Naive thymus-derived CD8-positive, alpha-beta T cell (primary cell): Measurements from ENCODE around the gene DNAJB14. TPM values are rescaled to one million over a fixed set of nuclear protein-coding genes. Genes with fewer than 3 reads are reported as not detected.

ENCODE experiments used
- ATAC-seq, 2 donors: fragments of 150-1000 bp; cut with Tn5 transposase in 1 of 2; sonication (Bioruptor Pico), chemical (Tn5 transposase) in 1 of 2; 1 replicate in 1 of 2; 2 replicates in 1 of 2; pipeline ENCODE4 v1.10.0; 2021; ENCODE audit warnings: mild to moderate bottlenecking in 2 of 2, moderate library complexity in 2 of 2
- POLR2A ChIA-PET: fragments of 350-600 bp; sonication (Branson Sonifier 250); formaldehyde crosslinking; loops from one replicate; lab custom pipeline; 2021; ENCODE audit warnings: antibody characterized with exemption; lab: Charles Lee
- DNase-seq, 10 donors: peaks; one replicate each; pipeline versions ENCODE4 v3.0.0 to v3.0.0-alpha.2; 2020 to 2022
- H3K27ac Mint-ChIP-seq, 10 donors: one replicate each; pipeline ENCODE4 v1.8.0; 2020 to 2022; ENCODE audit warnings: mild to moderate bottlenecking in 10 of 10, mixed read lengths in 10 of 10, moderate library complexity in 4 of 10, inconsistent platforms in 1 of 10
- H3K27me3 Mint-ChIP-seq, 5 donors: one replicate each; pipeline ENCODE4 v1.8.0; 2021 to 2022; ENCODE audit warnings: mixed read lengths in 5 of 5
- H3K36me3 Mint-ChIP-seq, 3 donors: one replicate each; pipeline ENCODE4 v1.8.0; 2020 to 2022; ENCODE audit warnings: mixed read lengths in 3 of 3, mild to moderate bottlenecking in 2 of 3, inconsistent platforms in 1 of 3
- H3K4me1 Mint-ChIP-seq, 4 donors: one replicate each; pipeline ENCODE4 v1.8.0; 2021 to 2022; ENCODE audit warnings: mixed read lengths in 4 of 4
- H3K4me3 Mint-ChIP-seq, 10 donors: one replicate each; pipeline ENCODE4 v1.8.0; 2020 to 2022; ENCODE audit warnings: mild to moderate bottlenecking in 10 of 10, mixed read lengths in 10 of 10, moderate library complexity in 6 of 10, inconsistent platforms in 1 of 10
- H3K9me3 Mint-ChIP-seq, 9 donors: one replicate each; pipeline ENCODE4 v1.8.0; 2020 to 2022; ENCODE audit warnings: mixed read lengths in 9 of 9, mild to moderate bottlenecking in 3 of 9, inconsistent platforms in 1 of 9, moderate library complexity in 1 of 9
- polyA plus RNA-seq, 3 donors: library from polyadenylated mRNA; unstranded; fragments of 300-500 nt; fragmentation: Illumina TruSeq; gene quantifications; one replicate each; pipeline ENCODE4 v1.2.3, GENCODE V29; 2021
- total RNA-seq, 8 experiments: library from RNA in 2 of 8; stranded (reverse) in 2 of 8; gene quantifications; one replicate each; pipeline ENCODE4 v1.2.3 and lab custom pipeline; 2021 to 2026

DNAJB14 gene
- total and polyA plus RNA-seq, 5 experiments from 2014 or later = 40.3 to 82.5 (median 48.9) TPM

DNA sequence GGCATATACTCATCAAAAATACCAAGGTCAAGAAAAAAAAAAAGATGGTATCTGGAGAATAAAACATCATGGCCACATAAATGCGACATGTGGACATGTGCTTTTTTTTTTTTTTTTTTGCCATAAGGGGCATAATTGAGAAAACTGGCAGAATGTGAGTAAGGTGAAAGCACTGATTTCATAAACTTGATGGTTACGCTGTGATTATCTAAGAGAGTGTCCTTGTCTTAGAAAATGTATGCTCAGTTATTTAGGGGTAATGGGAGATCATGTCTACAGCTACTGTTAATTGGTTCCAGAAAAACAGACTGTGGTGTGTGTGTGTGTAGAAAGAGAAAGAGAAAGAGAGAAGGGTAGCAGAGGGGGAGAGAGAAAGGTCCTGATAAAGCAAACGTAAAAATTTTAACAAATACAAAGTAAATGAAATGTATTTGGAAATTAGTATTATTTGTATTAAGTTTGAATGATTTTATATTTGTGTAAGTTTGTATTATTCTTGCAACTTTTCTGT lies 8.1 kb downstream of the DNAJB14 start:
- Mint-ChIP-seq H3K4me3 (no peak overlapping the region), H3K9me3 (peaks cover 0 to 20% (median 8%) of the 10 kb centered on the region in 9 donors), H3K4me1 (peaks cover 8 to 50% (median 42%) of the 10 kb centered on the region in 4 donors), H3K27me3 (no peaks in the 10 kb centered on the region), H3K27ac (peak overlapping the region in 5 of 10 donors; percentile 5 to 50 (median 41)), H3K36me3 (peaks cover 18 to 49% (median 26%) of the 10 kb centered on the region in 3 donors)
- DNase-seq (no peak), ATAC-seq (no peak)
- POLR2A ChIA-PET = interaction anchor here (0.7 kb wide), 2 partner anchors 10 to 48 kb away, joined by 3 read pairs; no protein-coding TSS in a partner anchor

DNA sequence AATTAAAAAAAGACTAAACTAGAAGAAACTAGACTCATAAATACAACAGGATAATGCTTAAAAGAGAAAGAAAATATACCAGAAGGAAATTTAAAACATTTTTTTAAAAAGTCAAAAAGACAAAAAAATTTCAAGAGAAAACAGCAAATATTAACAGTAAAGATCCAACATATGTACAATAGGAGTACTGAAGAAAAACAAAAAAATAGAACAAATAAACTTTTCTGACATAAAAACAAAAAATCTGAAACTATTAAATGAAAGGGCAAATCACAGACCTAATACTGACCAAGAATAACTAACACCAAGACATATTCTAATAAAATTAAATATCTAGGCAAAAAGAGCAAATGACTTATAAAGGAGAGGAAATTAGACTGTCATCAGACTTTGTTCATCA lies 11.5 kb downstream of the DNAJB14 start:
- Mint-ChIP-seq H3K27me3 (no peaks in the 10 kb centered on the region), H3K4me1 (peaks cover 15 to 50% (median 47%) of the 10 kb centered on the region in 4 donors), H3K4me3 (no peak overlapping the region), H3K27ac (peak overlapping the region in 2 of 10 donors; percentile 3 to 47), H3K36me3 (peaks cover 18 to 52% (median 33%) of the 10 kb centered on the region in 3 donors), H3K9me3 (peaks cover 0 to 20% (median 8%) of the 10 kb centered on the region in 9 donors)
- ATAC-seq = no peak
- no peak for DNase-seq
- POLR2A ChIA-PET = interaction anchor here (1.0 kb wide), 1 partner anchor 12 kb away, joined by 3 read pairs; the partner anchor contains the start of gene DNAJB14

DNA sequence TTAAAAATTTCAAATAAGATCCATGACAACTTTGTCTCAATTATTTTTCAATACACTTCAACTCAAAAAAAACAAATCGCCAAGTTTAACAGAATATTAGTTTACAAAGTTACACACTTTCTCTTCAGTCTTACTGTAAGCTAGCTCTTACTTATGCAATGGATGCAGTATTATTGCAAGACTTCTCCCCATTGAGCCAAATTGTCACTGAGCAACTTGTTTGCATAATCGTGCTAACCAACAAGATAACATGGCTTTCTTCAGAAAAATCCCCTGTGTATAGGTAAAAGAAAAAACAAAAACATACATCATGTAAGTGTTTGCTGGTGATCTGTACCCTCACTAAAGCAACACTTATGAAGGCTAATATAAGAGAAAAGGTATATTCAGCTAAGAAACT lies 18.9 kb downstream of the DNAJB14 start:
- no peaks in the 10 kb centered on the region for H3K27me3 Mint-ChIP-seq
- H3K27ac Mint-ChIP-seq = peak overlapping the region in 2 of 10 donors; percentile 8 to 33
- peaks cover 0 to 64% (median 25%) of the 10 kb centered on the region in 3 donors for H3K36me3 Mint-ChIP-seq
- no peaks in the 10 kb centered on the region for H3K9me3 Mint-ChIP-seq
- H3K4me1 Mint-ChIP-seq = peaks cover 15 to 46% (median 37%) of the 10 kb centered on the region in 4 donors
- no peak overlapping the region for H3K4me3 Mint-ChIP-seq
- ATAC-seq (no peak), DNase-seq (no peak)
- POLR2A ChIA-PET = interaction anchor here (0.7 to 1.4 kb wide), 2 partner anchors 23 to 30 kb away, joined by 3 to 4 read pairs; partner anchors contain the start of gene H2AZ1

DNA sequence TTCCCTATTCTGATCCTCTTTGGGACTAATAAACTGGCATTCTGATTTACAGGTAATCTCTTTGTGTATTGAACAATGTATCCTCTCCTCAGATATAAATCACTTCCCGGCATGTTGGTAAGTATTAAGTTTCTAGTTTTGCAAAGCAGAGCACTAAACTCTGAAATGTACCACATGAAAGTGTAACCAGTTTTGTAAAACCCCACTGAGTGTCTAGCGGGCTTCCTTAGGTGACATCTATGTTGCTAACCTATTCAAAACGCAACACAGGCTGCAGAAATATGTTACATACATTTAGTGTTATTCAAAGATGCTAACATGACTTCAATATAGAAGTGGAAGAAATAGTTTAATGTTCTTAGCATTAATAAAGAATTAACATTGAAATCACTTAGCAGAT lies 25.2 kb downstream of the DNAJB14 start:
- POLR2A ChIA-PET = interaction anchor here (1.5 kb wide), 1 partner anchor 25 kb away, joined by 5 read pairs; the partner anchor contains the start of gene DNAJB14

DNA sequence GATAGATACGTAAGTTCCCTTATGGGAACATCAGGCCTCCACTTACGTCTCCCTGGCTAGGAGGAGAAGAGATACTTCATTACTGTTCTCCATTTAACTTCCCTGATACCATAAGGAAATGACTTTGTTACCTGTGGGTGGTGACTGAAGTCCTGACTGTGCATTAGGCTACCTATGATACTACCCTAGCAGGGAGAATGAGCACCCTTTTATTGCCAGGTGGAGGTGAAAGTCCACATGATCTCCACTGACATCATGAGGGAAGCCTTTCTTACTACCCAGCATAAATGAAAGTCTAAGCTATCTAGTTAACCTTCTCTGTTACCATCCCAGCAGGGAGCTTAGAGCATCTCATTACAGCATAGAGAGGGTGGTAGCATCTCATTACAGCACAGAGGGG lies 27.8 kb downstream of the DNAJB14 start:
- ATAC-seq (no peak), DNase-seq (no peak)
- POLR2A ChIA-PET = interaction anchor here (1.6 kb wide), 1 partner anchor 28 kb away, joined by 5 read pairs; the partner anchor contains the start of gene DNAJB14
- Mint-ChIP-seq H3K36me3 (peaks cover 9 to 69% (median 41%) of the 10 kb centered on the region in 3 donors), H3K27me3 (no peaks in the 10 kb centered on the region), H3K27ac (peak overlapping the region in 2 of 10 donors; percentile 25 to 77), H3K4me1 (peaks cover 13 to 28% (median 14%) of the 10 kb centered on the region in 4 donors), H3K4me3 (no peak overlapping the region), H3K9me3 (peaks cover 0 to 13% (median 11%) of the 10 kb centered on the region in 9 donors)

More for the DNA sequence above, 25.2 kb downstream of the DNAJB14 start:
- ATAC-seq = peak; percentile 92 to 99
- peak overlapping the region in 7 of 10 donors; percentile 24 to 86 (median 63) for H3K27ac Mint-ChIP-seq
- H3K27me3 Mint-ChIP-seq = no peaks in the 10 kb centered on the region
- H3K36me3 Mint-ChIP-seq = peaks cover 9 to 61% (median 30%) of the 10 kb centered on the region in 3 donors
- H3K4me1 Mint-ChIP-seq = peaks cover 10 to 20% (median 14%) of the 10 kb centered on the region in 4 donors
- peak in 4 of 10 donors; percentile 17 to 57 (median 34) for DNase-seq
- peak overlapping the region in 7 of 10 donors; percentile 2 to 43 (median 23) for H3K4me3 Mint-ChIP-seq
- H3K9me3 Mint-ChIP-seq = peaks cover 0 to 13% (median 11%) of the 10 kb centered on the region in 9 donors

DNA sequence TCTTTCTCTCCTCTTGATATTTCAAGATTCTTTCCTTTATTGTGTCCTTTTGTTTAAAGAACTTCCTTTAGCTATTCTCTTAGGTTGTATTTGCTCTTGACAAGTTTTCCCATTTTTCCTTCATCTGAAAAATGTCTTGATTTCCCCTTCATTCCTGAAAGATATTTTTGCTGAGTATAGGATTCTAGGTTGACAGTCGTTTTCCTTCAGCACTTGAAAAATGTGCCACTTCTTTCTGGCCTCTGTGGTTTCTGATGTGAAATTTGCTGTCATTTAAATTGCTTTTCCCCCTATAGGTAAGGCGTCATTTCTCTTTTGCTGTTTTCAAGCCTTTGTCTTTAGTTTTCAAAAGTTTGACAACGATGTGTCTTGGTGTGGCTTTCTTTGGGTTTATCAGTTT lies 28.8 kb downstream of the DNAJB14 start:
- ATAC-seq (no peak), DNase-seq (no peak)
- Mint-ChIP-seq H3K9me3 (peaks cover 0 to 13% (median 11%) of the 10 kb centered on the region in 9 donors), H3K27me3 (no peaks in the 10 kb centered on the region), H3K4me3 (no peak overlapping the region), H3K4me1 (peaks cover 12 to 31% (median 14%) of the 10 kb centered on the region in 4 donors), H3K27ac (peak overlapping the region in 3 of 10 donors; percentile 0 to 78 (median 41)), H3K36me3 (peaks cover 9 to 68% (median 41%) of the 10 kb centered on the region in 3 donors)
- POLR2A ChIA-PET = interaction anchor here (1.6 kb wide), 1 partner anchor 29 kb away, joined by 5 read pairs; the partner anchor contains the start of gene DNAJB14

DNA sequence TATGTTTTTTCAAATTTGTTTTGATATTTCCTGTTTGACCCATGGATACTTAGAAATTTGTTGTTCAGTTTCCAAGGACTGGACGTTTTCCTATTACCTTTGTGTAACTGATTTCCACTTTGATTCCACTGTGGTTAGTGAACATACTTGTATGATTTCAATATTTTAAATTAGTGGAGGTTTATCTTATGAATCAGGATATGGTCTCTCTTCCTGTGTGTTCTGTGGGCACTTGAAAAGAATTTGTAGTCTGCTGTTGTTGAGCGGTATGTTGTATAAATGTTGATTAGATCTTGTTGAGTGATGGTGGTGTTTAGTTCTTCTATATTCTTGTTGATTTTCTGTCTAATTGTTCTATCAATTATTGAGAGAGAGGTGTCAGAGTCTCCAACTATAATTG lies 31.0 kb downstream of the DNAJB14 start:
- Mint-ChIP-seq H3K4me1 (peaks cover 6 to 25% (median 9%) of the 10 kb centered on the region in 4 donors), H3K4me3 (no peak overlapping the region), H3K36me3 (peaks cover 9 to 65% (median 41%) of the 10 kb centered on the region in 3 donors), H3K27ac (peak overlapping the region in 5 of 10 donors; percentile 7 to 76 (median 19)), H3K9me3 (peaks cover 0 to 13% (median 11%) of the 10 kb centered on the region in 9 donors), H3K27me3 (no peaks in the 10 kb centered on the region)
- DNase-seq = no peak
- ATAC-seq = no peak
- POLR2A ChIA-PET = no interaction called here

DNA sequence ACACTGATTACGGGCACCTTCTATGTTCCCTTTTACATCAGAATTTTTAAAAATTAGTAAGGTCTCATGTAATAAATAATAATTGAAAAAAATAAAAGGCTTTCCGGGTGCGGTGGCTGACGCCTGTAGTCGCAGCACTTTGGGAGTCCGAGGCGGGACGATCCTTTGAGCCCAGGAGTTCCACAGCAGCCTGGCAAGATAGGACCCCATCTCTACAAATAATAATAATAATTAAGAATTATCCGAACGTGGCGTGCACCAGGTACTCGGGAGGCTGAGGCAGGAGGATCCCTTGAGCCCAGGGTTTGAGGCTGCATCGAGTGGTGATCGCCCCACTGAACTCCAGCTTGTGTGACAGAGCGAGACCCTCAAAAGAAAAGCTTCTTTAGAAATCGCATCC lies 51.4 kb downstream of the DNAJB14 start:
- Mint-ChIP-seq H3K9me3 (no peaks in the 10 kb centered on the region), H3K36me3 (peaks cover 0 to 24% (median 2%) of the 10 kb centered on the region in 3 donors), H3K4me3 (peak overlapping the region; percentile 77 to 99 (median 98)), H3K27me3 (no peaks in the 10 kb centered on the region), H3K27ac (peak overlapping the region; percentile 85 to 99 (median 96)), H3K4me1 (peaks cover 17 to 48% (median 44%) of the 10 kb centered on the region in 4 donors)
- POLR2A ChIA-PET = interaction anchor here (0.6 to 3.1 kb wide), 8 partner anchors 27 to 806 kb away, joined by 3 to 74 read pairs (median 11); partner anchors contain the start of genes ADH5, DAPP1, DNAJB14 and H2AZ1
- no peak for ATAC-seq
- DNase-seq = no peak

DNA sequence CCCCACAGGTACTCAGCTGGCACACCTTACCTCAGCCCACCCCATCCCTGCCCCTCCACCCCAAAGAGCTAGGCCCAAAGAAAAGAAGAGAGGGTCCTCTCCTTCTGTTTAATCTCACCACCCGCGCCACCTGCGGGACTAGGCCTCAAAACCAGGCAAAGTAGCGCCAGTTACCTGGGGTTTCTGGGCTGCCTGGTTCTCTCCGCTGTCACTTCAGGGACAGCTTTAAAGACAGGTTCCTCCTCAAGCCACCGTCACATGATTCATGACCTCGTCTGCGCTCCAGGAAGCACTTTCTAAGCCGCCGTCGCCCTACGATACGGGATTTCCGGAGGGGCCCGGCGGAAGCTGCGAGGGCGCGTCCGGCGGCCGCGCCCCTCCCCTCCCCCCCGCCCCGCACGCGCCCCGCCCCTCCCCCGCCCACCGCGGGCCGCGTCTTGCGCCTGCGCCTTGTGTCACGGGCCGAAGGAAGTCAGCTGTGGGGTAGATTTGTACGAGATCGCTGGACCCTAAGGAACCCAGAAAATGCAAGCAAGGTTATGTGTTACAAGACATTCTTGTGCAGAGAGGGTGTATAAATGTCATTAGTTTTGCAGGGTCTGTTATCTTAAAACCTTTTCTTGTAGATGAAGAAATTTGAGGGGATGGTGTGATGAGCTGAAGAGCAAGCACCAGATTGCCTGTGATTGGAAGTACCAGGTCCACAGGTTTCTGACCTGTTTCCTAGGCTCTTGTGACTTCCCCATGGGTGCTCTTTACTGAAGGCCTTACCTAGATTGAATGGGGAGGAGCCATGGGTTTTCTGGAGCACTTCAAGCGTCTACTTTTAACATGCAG lies 52.0 kb downstream of the DNAJB14 start, which contains the start of gene LAMTOR3:
TSS of gene LAMTOR3 (minus strand) at position 267 of the 837 bp plus-strand sequence. CDS start 464 bp downstream, outside the sequence.
- H3K27me3 Mint-ChIP-seq = no peaks in the 10 kb centered on the region
- no peaks in the 10 kb centered on the region for H3K9me3 Mint-ChIP-seq
- peaks cover 17 to 53% (median 47%) of the 10 kb centered on the region in 4 donors for H3K4me1 Mint-ChIP-seq
- peak within 1 kb of the TSS; percentile 92 to 99 (median 98) for H3K4me3 Mint-ChIP-seq
- peak within 1 kb of the TSS; percentile 96 to 99 (median 99) for H3K27ac Mint-ChIP-seq
- DNase-seq = peak; percentile 81 to 93 (median 88)
- peaks cover 0 to 25% (median 2%) of the 10 kb centered on the region in 3 donors for H3K36me3 Mint-ChIP-seq
- ATAC-seq = peak; percentile 99
- POLR2A ChIA-PET = interaction anchor here (0.6 to 3.1 kb wide), 9 partner anchors 28 to 805 kb away, joined by 3 to 74 read pairs (median 8); partner anchors contain the start of genes ADH5, DAPP1, DNAJB14 and H2AZ1

DNA sequence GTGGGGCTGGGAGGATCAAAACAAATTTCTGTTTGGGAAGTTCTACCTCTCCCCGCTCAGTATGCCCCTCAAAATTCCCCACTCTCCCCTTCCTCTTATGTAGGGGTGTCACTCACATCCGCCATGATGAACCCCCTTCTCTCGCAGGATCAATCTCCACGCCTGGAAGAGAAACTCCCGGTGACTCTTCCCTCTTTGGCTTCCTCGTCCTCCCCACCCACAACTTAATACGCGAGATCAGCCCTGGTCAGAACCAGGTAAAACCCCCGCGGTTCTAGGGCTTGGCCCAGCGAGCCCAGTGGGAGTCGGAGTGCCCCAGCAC lies 52.6 kb downstream of the DNAJB14 start:
- DNase-seq (peak in 1 of 10 donors; percentile 7), ATAC-seq (no peak)
- Mint-ChIP-seq H3K9me3 (no peaks in the 10 kb centered on the region), H3K27ac (peak overlapping the region; percentile 96 to 99 (median 99)), H3K4me1 (peaks cover 17 to 56% (median 49%) of the 10 kb centered on the region in 4 donors), H3K27me3 (no peaks in the 10 kb centered on the region), H3K4me3 (peak overlapping the region; percentile 92 to 99 (median 98)), H3K36me3 (peaks cover 0 to 26% (median 2%) of the 10 kb centered on the region in 3 donors)
- POLR2A ChIA-PET = interaction anchor here (0.6 to 3.1 kb wide), 8 partner anchors 42 to 805 kb away, joined by 3 to 74 read pairs (median 11); partner anchors contain the start of genes ADH5, DAPP1, DNAJB14 and H2AZ1

DNA sequence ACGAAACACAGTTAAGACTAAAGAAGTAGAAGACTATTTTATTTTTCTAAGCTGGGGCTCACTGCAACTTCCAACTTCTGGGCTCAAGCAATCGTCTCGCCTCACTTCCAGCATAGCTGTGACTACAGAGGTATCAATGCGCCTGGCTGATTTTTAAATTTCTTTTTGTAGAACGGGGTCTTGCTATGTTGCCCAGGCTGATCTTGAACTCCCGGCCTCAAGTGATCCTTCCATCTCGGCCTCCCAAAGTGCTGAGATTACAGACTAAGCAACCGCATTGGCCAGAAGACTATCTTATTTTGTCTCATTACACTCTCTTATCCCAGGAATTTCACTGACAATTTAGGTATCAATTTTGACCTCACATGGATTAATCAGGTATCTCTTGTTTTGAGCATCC lies 53.4 kb downstream of the DNAJB14 start:
- Mint-ChIP-seq H3K36me3 (peaks cover 0 to 25% (median 2%) of the 10 kb centered on the region in 3 donors), H3K27me3 (no peaks in the 10 kb centered on the region), H3K4me3 (peak overlapping the region; percentile 92 to 99 (median 98)), H3K4me1 (peaks cover 17 to 59% (median 52%) of the 10 kb centered on the region in 4 donors), H3K9me3 (no peaks in the 10 kb centered on the region), H3K27ac (peak overlapping the region; percentile 96 to 99 (median 99))
- DNase-seq (no peak), ATAC-seq (no peak)
- POLR2A ChIA-PET = interaction anchor here (2.3 to 3.1 kb wide), 3 partner anchors 47 to 329 kb away, joined by 8 to 74 read pairs (median 20); partner anchors contain the start of genes DNAJB14 and TRMT10A
